ENCODE data around the gene CCDC116. TPM values are rescaled to one million over a fixed set of nuclear protein-coding genes. Genes with fewer than 3 reads are reported as not detected.

Gene CCDC116
- total and polyA plus RNA-seq, 10 of the 15 experiments (the other 5 are each of a cell fraction or from before 2014, with no cell fraction given), result 0.04 to 0.18 (median 0.04) TPM; not detected in 6

DNA sequence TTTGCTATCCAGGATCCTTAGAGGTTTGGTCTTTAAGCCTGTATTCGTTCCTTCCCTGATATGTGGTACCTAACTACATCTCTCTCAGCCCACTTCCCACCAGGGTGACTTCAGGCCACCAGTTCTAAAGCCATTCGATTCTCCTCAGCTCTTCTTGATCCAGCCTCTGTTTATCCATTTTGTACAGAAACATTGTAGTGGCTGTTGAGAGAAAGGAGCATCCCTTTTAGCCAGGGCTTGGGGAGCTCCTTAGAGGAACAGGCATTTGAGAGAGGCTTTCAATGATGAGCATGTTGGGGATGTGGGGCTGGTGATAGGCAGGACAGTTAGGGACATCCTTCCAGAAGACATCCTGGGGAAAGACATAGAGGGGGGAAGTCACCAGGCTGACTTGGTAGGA lies 47.2 kb upstream of the CCDC116 start:
- Histone ChIP-seq H3K27ac (ENCODE audit: control insufficient read depth, insufficient read depth) (no peak overlapping the region), H3K4me1 (ENCODE audit: control insufficient read depth, insufficient read depth, low read length) (peaks cover 26% of the 10 kb centered on the region), H3K4me2 (ENCODE audit: control insufficient read depth, insufficient read depth) (no peak overlapping the region), H3K27me3 (replicated peaks in 1 of 2; ENCODE audit: control insufficient read depth in 2 of 2, insufficient read depth in 2 of 2, low read length in 1 of 2) (no peaks in the 10 kb centered on the region), H3K79me2 (ENCODE audit: control insufficient read depth, insufficient read depth, low read length) (peaks cover 70% of the 10 kb centered on the region), H3K36me3 (ENCODE audit: control insufficient read depth in 2 of 2, insufficient read depth in 2 of 2, low read length in 1 of 2) (peaks cover 4 to 8% of the 10 kb centered on the region in 2 experiments; a peak in 3 of 4 replicates), H4K20me1 (ENCODE audit: control insufficient read depth, insufficient read depth) (peaks cover 16% of the 10 kb centered on the region), H3K9ac (ENCODE audit: control insufficient read depth, insufficient read depth, low read length) (no peak overlapping the region), H3K9me3 (replicated peaks; ENCODE audit: control insufficient read depth, insufficient read depth, low read length) (no peaks in the 10 kb centered on the region), H2AFZ (ENCODE audit: control insufficient read depth, low read depth, low read length) (no peak overlapping the region), H3K4me3 (no peak overlapping the region)
- FAIRE-seq, result no peak
- POLR2A ChIA-PET, result interaction anchor here (0.6 kb wide), 1 partner anchor 264 kb away, joined by 5 read pairs; no protein-coding TSS in a partner anchor
- CTCF ChIA-PET, result interaction anchor here (0.8 kb wide), 1 partner anchor 62 kb away, joined by 3 read pairs; no protein-coding TSS in a partner anchor
- no TSS peak for BruUV-seq (replicated peaks)
- no peak for ATAC-seq
- SMC1A ChIA-PET (ENCODE audit: uncharacterized antibody, unreplicated experiment), result no interaction called here
- intact Hi-C loops (cut with micrococcal nuclease; ENCODE audit: unreplicated experiment) (loop anchor here (10.0 kb wide), 1 partner anchor 59 kb away; the partner anchor contains the start of gene SDF2L1), in situ Hi-C loops (cut with MboI) (no loop called here)
- TF ChIP-seq FOS (IDR thresholded peaks at IDR 0.05; ENCODE audit: borderline replicate concordance, extremely low read depth, insufficient read length), result no peak
- TF ChIP-seq ZNF207 (IDR thresholded peaks at IDR 0.05; ENCODE audit: borderline replicate concordance), result no peak
- no peak for TF ChIP-seq WRNIP1 (IDR thresholded peaks at IDR 0.05; ENCODE audit: borderline replicate concordance, low read depth, low read length)
- no peak for TF ChIP-seq MTA3 (IDR thresholded peaks at IDR 0.05; ENCODE audit: borderline replicate concordance, low read length)
- no peak for TF ChIP-seq MEF2B (IDR thresholded peaks at IDR 0.05; ENCODE audit: partially characterized antibody, poor library complexity, severe bottlenecking)
- no peak for TF ChIP-seq IKZF1 (conservative IDR thresholded peaks at IDR 0.05)
- RAD21 ChIA-PET (ENCODE audit: unreplicated experiment), result no interaction called here
- no peak for DNase-seq (ENCODE audit: low read depth, low spot score)
- WGBS (ENCODE audit: insufficient coverage, insufficient replicate concordance, low lambda C conversion rate, missing lambda C conversion rate), result 38% methylated on average over 2 of the region's 2 CpGs
